ENCODE measurements around the gene TAS2R20.
"Not testable (repeated sequence)": the region's sequence is repeated elsewhere in the genome, so short reads cannot be mapped to it uniquely, and the experiment has no call there.

Gene TAS2R20

GRCh38 chr12:10998204-10998603, at the start of gene TAS2R20:
TSS of gene TAS2R20 (minus strand) at chr12:10998304. CDS start at chr12:10997875, 429 bp downstream.
- H3K27ac ChIP-seq (ENCODE audit: low read depth, low read length), result no peak within 1 kb of the TSS
- H3K36me3 ChIP-seq (ENCODE audit: control insufficient read depth, insufficient read depth, low read length), result no peaks in the 10 kb centered on the region
- no peaks in the 10 kb centered on the region for H3K27me3 ChIP-seq (ENCODE audit: control insufficient read depth, insufficient read depth, low read length)
- no peaks in the 10 kb centered on the region for H3K9me3 ChIP-seq (ENCODE audit: control insufficient read depth, insufficient read depth, low read length)
- no peaks in the 10 kb centered on the region for H3K4me1 ChIP-seq (ENCODE audit: control insufficient read depth, insufficient read depth, low read length)
- H3K9ac ChIP-seq (ENCODE audit: low read depth, low read length), result no peak within 1 kb of the TSS
- no peak within 1 kb of the TSS for H3K4me3 ChIP-seq (ENCODE audit: low read depth, low read length)

- not testable (repeated sequence) for H3K4me3 ChIP-seq (ENCODE audit: low read depth, low read length); H3K27ac ChIP-seq (ENCODE audit: low read depth, low read length); H3K4me1 ChIP-seq (ENCODE audit: control insufficient read depth, insufficient read depth, low read length); H3K36me3 ChIP-seq (ENCODE audit: control insufficient read depth, insufficient read depth, low read length); H3K27me3 ChIP-seq (ENCODE audit: control insufficient read depth, insufficient read depth, low read length); H3K9me3 ChIP-seq (ENCODE audit: control insufficient read depth, insufficient read depth, low read length); H3K9ac ChIP-seq (ENCODE audit: low read depth, low read length)
These were observed 43.3 kb upstream of the TAS2R20 start for GRCh38 chr12:11041366-11041765.

- Histone ChIP-seq H3K27me3 (ENCODE audit: control insufficient read depth, insufficient read depth, low read length) (no peaks in the 10 kb centered on the region), H3K9ac (ENCODE audit: low read depth, low read length) (no peak overlapping the region), H3K4me1 (ENCODE audit: control insufficient read depth, insufficient read depth, low read length) (no peaks in the 10 kb centered on the region), H3K27ac (ENCODE audit: low read depth, low read length) (no peak overlapping the region), H3K9me3 (ENCODE audit: control insufficient read depth, insufficient read depth, low read length) (no peaks in the 10 kb centered on the region), H3K4me3 (ENCODE audit: low read depth, low read length) (no peak overlapping the region), H3K36me3 (ENCODE audit: control insufficient read depth, insufficient read depth, low read length) (0 out of 2 replicates have a peak, but pooled peaks cover 4% of the 10 kb centered on the region)
These were observed 42.1 kb upstream of the TAS2R20 start for GRCh38 chr12:11040162-11040561.

GRCh38 chr12:11039171-11039570, 41.1 kb upstream of the TAS2R20 start:
- no peaks in the 10 kb centered on the region for H3K27me3 ChIP-seq (ENCODE audit: control insufficient read depth, insufficient read depth, low read length)
- H3K9me3 ChIP-seq (ENCODE audit: control insufficient read depth, insufficient read depth, low read length), result no peaks in the 10 kb centered on the region
- no peak overlapping the region for H3K4me3 ChIP-seq (ENCODE audit: low read depth, low read length)
- no peak overlapping the region for H3K27ac ChIP-seq (ENCODE audit: low read depth, low read length)
- no peak overlapping the region for H3K9ac ChIP-seq (ENCODE audit: low read depth, low read length)
- H3K4me1 ChIP-seq (ENCODE audit: control insufficient read depth, insufficient read depth, low read length), result no peaks in the 10 kb centered on the region
- H3K36me3 ChIP-seq (ENCODE audit: control insufficient read depth, insufficient read depth, low read length), result no peaks in the 10 kb centered on the region

GRCh38 chr12:11033959-11034358, 35.9 kb upstream of the TAS2R20 start:
- H3K36me3 ChIP-seq (ENCODE audit: control insufficient read depth, insufficient read depth, low read length); H3K27ac ChIP-seq (ENCODE audit: low read depth, low read length); H3K27me3 ChIP-seq (ENCODE audit: control insufficient read depth, insufficient read depth, low read length); H3K9ac ChIP-seq (ENCODE audit: low read depth, low read length); H3K9me3 ChIP-seq (ENCODE audit: control insufficient read depth, insufficient read depth, low read length); H3K4me3 ChIP-seq (ENCODE audit: low read depth, low read length); H3K4me1 ChIP-seq (ENCODE audit: control insufficient read depth, insufficient read depth, low read length): not testable (repeated sequence)

- Histone ChIP-seq H3K9me3 (ENCODE audit: control insufficient read depth, insufficient read depth, low read length) (no peaks in the 10 kb centered on the region), H3K9ac (ENCODE audit: low read depth, low read length) (no peak within 1 kb of the TSS)
These were observed 33.2 kb upstream of the TAS2R20 start, which contains the start of gene TAS2R31 for GRCh38 chr12:11031307-11031706. TSS of gene TAS2R31 (minus strand) at chr12:11031407. CDS start at chr12:11031335, 72 bp downstream.

GRCh38 chr12:11026118-11026517, 28.0 kb upstream of the TAS2R20 start:
- no peak overlapping the region for H3K27ac ChIP-seq (ENCODE audit: low read depth, low read length)
- H3K27me3 ChIP-seq (ENCODE audit: control insufficient read depth, insufficient read depth, low read length), result no peaks in the 10 kb centered on the region
- peaks cover 3% of the 10 kb centered on the region; the same call in 1 of the 2 replicates for H3K36me3 ChIP-seq (ENCODE audit: control insufficient read depth, insufficient read depth, low read length)
- H3K9me3 ChIP-seq (ENCODE audit: control insufficient read depth, insufficient read depth, low read length), result no peaks in the 10 kb centered on the region
- H3K9ac ChIP-seq (ENCODE audit: low read depth, low read length), result no peak overlapping the region
- no peaks in the 10 kb centered on the region for H3K4me1 ChIP-seq (ENCODE audit: control insufficient read depth, insufficient read depth, low read length)
- no peak overlapping the region for H3K4me3 ChIP-seq (ENCODE audit: low read depth, low read length)

More at GRCh38 chr12:11031307-11031706, 33.2 kb upstream of the TAS2R20 start, which contains the start of gene TAS2R31:
- Histone ChIP-seq H3K4me1 (ENCODE audit: control insufficient read depth, insufficient read depth, low read length) (no peaks in the 10 kb centered on the region), H3K27ac (ENCODE audit: low read depth, low read length) (no peak within 1 kb of the TSS), H3K4me3 (ENCODE audit: low read depth, low read length) (no peak within 1 kb of the TSS), H3K36me3 (ENCODE audit: control insufficient read depth, insufficient read depth, low read length) (peaks cover 3% of the 10 kb centered on the region; the same call in 1 of the 2 replicates), H3K27me3 (ENCODE audit: control insufficient read depth, insufficient read depth, low read length) (no peaks in the 10 kb centered on the region)

- Histone ChIP-seq H3K4me3 (ENCODE audit: low read depth, low read length) (no peak overlapping the region), H3K4me1 (ENCODE audit: control insufficient read depth, insufficient read depth, low read length) (no peaks in the 10 kb centered on the region), H3K27me3 (ENCODE audit: control insufficient read depth, insufficient read depth, low read length) (no peaks in the 10 kb centered on the region), H3K9me3 (ENCODE audit: control insufficient read depth, insufficient read depth, low read length) (no peaks in the 10 kb centered on the region), H3K27ac (ENCODE audit: low read depth, low read length) (no peak overlapping the region), H3K9ac (ENCODE audit: low read depth, low read length) (no peak overlapping the region), H3K36me3 (ENCODE audit: control insufficient read depth, insufficient read depth, low read length) (peaks cover 3% of the 10 kb centered on the region; the same call in 1 of the 2 replicates)
These were observed 25.3 kb upstream of the TAS2R20 start for GRCh38 chr12:11023387-11023786.

- H3K4me3 ChIP-seq (ENCODE audit: low read depth, low read length), result no peak within 1 kb of the TSS
- H3K9me3 ChIP-seq (ENCODE audit: control insufficient read depth, insufficient read depth, low read length), result no peaks in the 10 kb centered on the region
These were observed 24.4 kb upstream of the TAS2R20 start, which contains the start of gene TAS2R19 for GRCh38 chr12:11022520-11022919. TSS of gene TAS2R19 (minus strand) at chr12:11022620. CDS start at chr12:11022571, 49 bp downstream.

GRCh38 chr12:11016937-11017336, 18.8 kb upstream of the TAS2R20 start:
- Histone ChIP-seq H3K4me3 (ENCODE audit: low read depth, low read length) (no peak overlapping the region), H3K36me3 (ENCODE audit: control insufficient read depth, insufficient read depth, low read length) (no peaks in the 10 kb centered on the region), H3K27ac (ENCODE audit: low read depth, low read length) (no peak overlapping the region), H3K9ac (ENCODE audit: low read depth, low read length) (no peak overlapping the region), H3K27me3 (ENCODE audit: control insufficient read depth, insufficient read depth, low read length) (no peaks in the 10 kb centered on the region), H3K4me1 (ENCODE audit: control insufficient read depth, insufficient read depth, low read length) (no peaks in the 10 kb centered on the region), H3K9me3 (ENCODE audit: control insufficient read depth, insufficient read depth, low read length) (no peaks in the 10 kb centered on the region)

More at GRCh38 chr12:11022520-11022919, 24.4 kb upstream of the TAS2R20 start, which contains the start of gene TAS2R19:
- H3K27me3 ChIP-seq (ENCODE audit: control insufficient read depth, insufficient read depth, low read length), result no peaks in the 10 kb centered on the region
- H3K27ac ChIP-seq (ENCODE audit: low read depth, low read length), result no peak within 1 kb of the TSS
- H3K9ac ChIP-seq (ENCODE audit: low read depth, low read length), result no peak within 1 kb of the TSS
- H3K4me1 ChIP-seq (ENCODE audit: control insufficient read depth, insufficient read depth, low read length), result no peaks in the 10 kb centered on the region
- no peaks in the 10 kb centered on the region for H3K36me3 ChIP-seq (ENCODE audit: control insufficient read depth, insufficient read depth, low read length)

- Histone ChIP-seq H3K4me3 (ENCODE audit: low read depth, low read length) (no peak overlapping the region), H3K9me3 (ENCODE audit: control insufficient read depth, insufficient read depth, low read length) (no peaks in the 10 kb centered on the region)
These were observed 17.8 kb upstream of the TAS2R20 start for GRCh38 chr12:11015775-11016430.

More at GRCh38 chr12:11015775-11016430, 17.8 kb upstream of the TAS2R20 start:
- Histone ChIP-seq H3K4me1 (ENCODE audit: control insufficient read depth, insufficient read depth, low read length) (no peaks in the 10 kb centered on the region), H3K27ac (ENCODE audit: low read depth, low read length) (no peak overlapping the region), H3K9ac (ENCODE audit: low read depth, low read length) (no peak overlapping the region), H3K27me3 (ENCODE audit: control insufficient read depth, insufficient read depth, low read length) (no peaks in the 10 kb centered on the region), H3K36me3 (ENCODE audit: control insufficient read depth, insufficient read depth, low read length) (no peaks in the 10 kb centered on the region)
